ENCODE measurements around the gene CTRB1. TPM values are rescaled to one million over a fixed set of nuclear protein-coding genes. Genes with fewer than 3 reads are reported as not detected.
A peak's percentile ranks its signal among the peaks of the same experiment; 100 is the strongest.

CTRB1 gene
- total RNA-seq, 1 experiment from 2014 or later = not detected

DNA sequence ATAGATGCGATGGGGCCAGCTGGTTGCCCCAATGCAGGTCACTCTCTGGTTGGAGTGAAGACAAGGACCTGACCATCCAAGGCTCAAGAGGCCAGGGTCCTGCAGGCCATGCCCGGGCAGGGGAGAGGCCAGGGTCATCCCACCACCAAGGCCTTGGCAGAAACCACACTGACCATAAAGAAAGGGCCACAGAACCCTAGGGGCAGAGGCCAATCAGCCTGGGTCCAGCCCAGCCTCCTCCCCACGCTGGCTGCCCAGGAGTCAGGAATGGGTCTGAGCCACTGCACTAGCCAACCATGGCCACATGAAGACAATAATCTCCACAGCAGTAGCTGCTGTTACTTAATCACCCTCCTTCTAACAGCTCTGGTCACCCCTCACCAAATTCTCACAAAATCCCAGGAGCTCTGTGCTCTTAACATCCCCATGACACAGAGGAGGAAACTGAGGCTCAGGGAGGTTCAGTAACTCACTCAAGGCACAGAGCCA lies 42.8 kb downstream of the CTRB1 start:
- no peak overlapping the region for H3K27ac ChIP-seq (ENCODE audit: insufficient read length, low read depth, low read length)
- H2AFZ ChIP-seq (ENCODE audit: low read length) = no peak overlapping the region
- H3K9me3 ChIP-seq (ENCODE audit: control insufficient read depth, low read depth, low read length) = no peaks in the 10 kb centered on the region
- TF ChIP-seq, protein P1, sequence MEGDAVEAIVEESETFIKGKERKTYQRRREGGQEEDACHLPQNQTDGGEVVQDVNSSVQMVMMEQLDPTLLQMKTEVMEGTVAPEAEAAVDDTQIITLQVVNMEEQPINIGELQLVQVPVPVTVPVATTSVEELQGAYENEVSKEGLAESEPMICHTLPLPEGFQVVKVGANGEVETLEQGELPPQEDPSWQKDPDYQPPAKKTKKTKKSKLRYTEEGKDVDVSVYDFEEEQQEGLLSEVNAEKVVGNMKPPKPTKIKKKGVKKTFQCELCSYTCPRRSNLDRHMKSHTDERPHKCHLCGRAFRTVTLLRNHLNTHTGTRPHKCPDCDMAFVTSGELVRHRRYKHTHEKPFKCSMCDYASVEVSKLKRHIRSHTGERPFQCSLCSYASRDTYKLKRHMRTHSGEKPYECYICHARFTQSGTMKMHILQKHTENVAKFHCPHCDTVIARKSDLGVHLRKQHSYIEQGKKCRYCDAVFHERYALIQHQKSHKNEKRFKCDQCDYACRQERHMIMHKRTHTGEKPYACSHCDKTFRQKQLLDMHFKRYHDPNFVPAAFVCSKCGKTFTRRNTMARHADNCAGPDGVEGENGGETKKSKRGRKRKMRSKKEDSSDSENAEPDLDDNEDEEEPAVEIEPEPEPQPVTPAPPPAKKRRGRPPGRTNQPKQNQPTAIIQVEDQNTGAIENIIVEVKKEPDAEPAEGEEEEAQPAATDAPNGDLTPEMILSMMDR (conservative IDR thresholded peaks at IDR 0.05) = no peak
- Mint-ChIP-seq H3K36me3 (ENCODE audit: insufficient read depth in 1 of 3, low read depth in 3 of 3) (peaks cover 5 to 9% (median 6%) of the 10 kb centered on the region in 3 experiments; a peak in 5 of 7 replicates), H3K4me1 (peaks cover 56 to 58% of the 10 kb centered on the region in 2 experiments), H3K9me3 (no peaks in the 10 kb centered on the region), H3K4me3 (no peak overlapping the region; a peak in 1 of 5 replicates), H3K27me3 (ENCODE audit: low read depth) (no peaks in the 10 kb centered on the region), H3K27ac (peak overlapping the region; percentile 32 to 96 (median 76); a peak in 5 of 7 replicates)
- no peak overlapping the region for H4K8ac ChIP-seq (replicated peaks; ENCODE audit: insufficient read length, low read depth, low read length)
- H3K27me3 ChIP-seq (ENCODE audit: insufficient read depth, low read length) = no peaks in the 10 kb centered on the region
- no CpG with 5 or more reads among the region's 3 CpGs for WGBS (ENCODE audit: extremely low coverage, insufficient read length, low lambda C conversion rate)
- no peak overlapping the region for H2AK5ac ChIP-seq (ENCODE audit: insufficient read length, low read length)
- no peak overlapping the region for H4K91ac ChIP-seq (ENCODE audit: insufficient read length, low read depth, low read length)
- H2BK12ac ChIP-seq (ENCODE audit: insufficient read length, low read depth, low read length) = no peak overlapping the region
- H3K56ac ChIP-seq (ENCODE audit: insufficient read length, low read depth, low read length) = no peak overlapping the region
- H4K20me1 ChIP-seq (ENCODE audit: control insufficient read depth, insufficient read depth, insufficient read length) = peaks cover 6% of the 10 kb centered on the region
- no peak overlapping the region for H3K4me2 ChIP-seq (ENCODE audit: insufficient read depth, insufficient read length, low read length)
- H3K79me2 ChIP-seq (ENCODE audit: insufficient read depth, low read length) = peaks cover 34% of the 10 kb centered on the region; the same call in 1 of the 2 replicates
- no peak overlapping the region for H2BK20ac ChIP-seq (ENCODE audit: low read depth, low read length, poor library complexity, severe bottlenecking)
- no peak overlapping the region for H2BK15ac ChIP-seq (ENCODE audit: low read depth, low read length)
- H3K4ac ChIP-seq (ENCODE audit: low read depth, low read length) = no peak overlapping the region
- no peak overlapping the region for H2BK5ac ChIP-seq (ENCODE audit: insufficient read length, low read length)
- no peak overlapping the region for H2BK120ac ChIP-seq (ENCODE audit: low read depth, low read length, poor library complexity, severe bottlenecking)
- no peak overlapping the region for H3K9ac ChIP-seq (ENCODE audit: extremely low read depth, insufficient read length, low read length)
- no peak for DNase-seq
- H4K5ac ChIP-seq (ENCODE audit: insufficient read length, low read depth, low read length) = no peak overlapping the region
- H3K4me1 ChIP-seq (ENCODE audit: insufficient read depth, low read length) = peaks cover 6% of the 10 kb centered on the region; the same call in 1 of the 2 replicates
- H3K23me2 ChIP-seq (ENCODE audit: insufficient read length, low read depth, low read length, poor library complexity, severe bottlenecking) = peaks cover 13% of the 10 kb centered on the region
- H3T11ph ChIP-seq (ENCODE audit: low read length) = no peak overlapping the region
- H3K23ac ChIP-seq (ENCODE audit: insufficient read length, low read depth, low read length) = no peak overlapping the region
- peaks cover 15% of the 10 kb centered on the region for H3K79me1 ChIP-seq (ENCODE audit: insufficient read depth, low read depth, low read length, poor library complexity, severe bottlenecking)
- H3K18ac ChIP-seq (ENCODE audit: insufficient read length, low read depth, low read length) = no peak overlapping the region
- no peak overlapping the region for H3K14ac ChIP-seq (ENCODE audit: insufficient read depth, low read length)

Data from H9 (cell line).